CD4-positive, alpha-beta T cell (primary cell): ENCODE results near the gene AGAP1. TPM values are rescaled to one million over a fixed set of nuclear protein-coding genes. Genes with fewer than 3 reads are reported as not detected.

Experiments
- ATAC-seq: fragments of 200-7000 bp; cut with Tn5 transposase; one replicate; pipeline ENCODE4 v1.10.0; 2022; ENCODE audit warnings: mild to moderate bottlenecking; ENCODE audit not compliant: poor library complexity
- CTCF ChIA-PET: fragments of 350-600 bp; sonication (Branson Sonifier 250); formaldehyde crosslinking; loops from one replicate; lab custom pipeline; 2021; ENCODE audit warnings: antibody characterized with exemption, inconsistent platforms; lab: Charles Lee
- POLR2A ChIA-PET: fragments of 350-600 bp; sonication (Branson Sonifier 250); formaldehyde crosslinking; loops from one replicate; lab custom pipeline; 2021; ENCODE audit warnings: antibody characterized with exemption, inconsistent platforms; lab: Charles Lee
- DNase-seq, 14 experiments: peaks; one replicate each; pipeline ENCODE4 v3.0.0-alpha.2; 2013 to 2020; ENCODE audit warnings: mixed read lengths in 2 of 14
- H3K27ac ChIP-seq, 2 donors: one replicate each; pipeline versions ENCODE4 v1.5.1 to v1.7.0; 2013; ENCODE audit warnings: low read length in 2 of 2, low read depth in 1 of 2, mild to moderate bottlenecking in 1 of 2
- H3K27me3 ChIP-seq, 2 experiments: 1 replicate in 1 of 2; 2 replicates in 1 of 2; pipeline versions ENCODE4 v1.6.1 to v1.7.0; 2013; ENCODE audit warnings: low read length in 2 of 2, control low read depth in 1 of 2, mild to moderate bottlenecking in 1 of 2, moderate library complexity in 1 of 2; ENCODE audit not compliant: insufficient read depth in 2 of 2, control insufficient read depth in 1 of 2
- H3K36me3 ChIP-seq: one replicate; pipeline ENCODE4 v1.6.1; 2013; ENCODE audit warnings: low read length, control low read depth; ENCODE audit not compliant: insufficient read depth
- H3K4me1 ChIP-seq: one replicate; pipeline ENCODE4 v1.6.1; 2013; ENCODE audit warnings: low read length, control low read depth; ENCODE audit not compliant: insufficient read depth
- H3K4me3 ChIP-seq: one replicate; pipeline ENCODE4 v1.5.1; 2013; ENCODE audit warnings: mild to moderate bottlenecking, low read length, moderate library complexity
- H3K9me3 ChIP-seq, 2 experiments: 1 replicate in 1 of 2; 2 replicates in 1 of 2; pipeline versions ENCODE4 v1.6.1 to v1.7.0; 2013; ENCODE audit warnings: low read length in 2 of 2, mild to moderate bottlenecking in 2 of 2, control low read depth in 1 of 2, moderate library complexity in 1 of 2; ENCODE audit not compliant: control insufficient read depth in 1 of 2, insufficient read depth in 1 of 2
- H3K27ac Mint-ChIP-seq: one replicate; pipeline ENCODE4 v1.8.0; 2020; ENCODE audit warnings: mixed read lengths
- H3K27me3 Mint-ChIP-seq: one replicate; pipeline ENCODE4 v1.8.0; 2021; ENCODE audit warnings: mixed read lengths
- H3K36me3 Mint-ChIP-seq: one replicate; pipeline ENCODE4 v1.8.0; 2021; ENCODE audit warnings: low read depth, mixed read lengths
- H3K4me1 Mint-ChIP-seq: one replicate; pipeline ENCODE4 v1.8.0; 2021; ENCODE audit warnings: low read depth, mixed read lengths
- H3K4me3 Mint-ChIP-seq: one replicate; pipeline ENCODE4 v1.8.0; 2020; ENCODE audit warnings: mild to moderate bottlenecking, mixed read lengths
- H3K9me3 Mint-ChIP-seq: one replicate; pipeline ENCODE4 v1.8.0; 2020; ENCODE audit warnings: mixed read lengths
- intact Hi-C, 2 experiments: fragments of 100-400 bp; cut with DNase I in 1 of 2; cut with micrococcal nuclease in 1 of 2; formaldehyde crosslinking; loops; one replicate each; pipeline versions ENCODE4 v1.15.1 to v1.9.0; 2023 to 2025; cut with DNase I, micrococcal nuclease
- total RNA-seq, 174 experiments: library from RNA in 2 of 174; stranded (reverse) in 2 of 174; gene quantifications; one replicate each; pipeline ENCODE4 v1.2.3 and lab custom pipeline; 2021 to 2026
- TF ChIP-seq, protein P1 (sequence below): fragments of 200-600 bp; IDR thresholded peaks from one replicate; pipeline ENCODE4 v1.8.0; 2022; ENCODE audit warnings: antibody characterized with exemption, mild to moderate bottlenecking

AGAP1 gene
- total RNA-seq, 2 experiments from 2014 or later, result 2.6 to 3.1 TPM

GRCh38 chr2:235553291-235553690 lies 59.4 kb downstream of the AGAP1 start:
- POLR2A ChIA-PET, result no interaction called here

GRCh38 chr2:235553696-235554100 lies 59.9 kb downstream of the AGAP1 start:
- no peaks in the 10 kb centered on the region for H3K4me1 ChIP-seq
- peaks cover 4 to 11% of the 10 kb centered on the region in 2 experiments for H3K27me3 ChIP-seq
- no peaks in the 10 kb centered on the region for H3K36me3 Mint-ChIP-seq
- DNase-seq (no peak), ATAC-seq (no peak)
- H3K4me3 ChIP-seq, result no peak overlapping the region
- no peak overlapping the region for H3K4me3 Mint-ChIP-seq
- H3K36me3 ChIP-seq, result no peaks in the 10 kb centered on the region
- TF ChIP-seq, protein P1, sequence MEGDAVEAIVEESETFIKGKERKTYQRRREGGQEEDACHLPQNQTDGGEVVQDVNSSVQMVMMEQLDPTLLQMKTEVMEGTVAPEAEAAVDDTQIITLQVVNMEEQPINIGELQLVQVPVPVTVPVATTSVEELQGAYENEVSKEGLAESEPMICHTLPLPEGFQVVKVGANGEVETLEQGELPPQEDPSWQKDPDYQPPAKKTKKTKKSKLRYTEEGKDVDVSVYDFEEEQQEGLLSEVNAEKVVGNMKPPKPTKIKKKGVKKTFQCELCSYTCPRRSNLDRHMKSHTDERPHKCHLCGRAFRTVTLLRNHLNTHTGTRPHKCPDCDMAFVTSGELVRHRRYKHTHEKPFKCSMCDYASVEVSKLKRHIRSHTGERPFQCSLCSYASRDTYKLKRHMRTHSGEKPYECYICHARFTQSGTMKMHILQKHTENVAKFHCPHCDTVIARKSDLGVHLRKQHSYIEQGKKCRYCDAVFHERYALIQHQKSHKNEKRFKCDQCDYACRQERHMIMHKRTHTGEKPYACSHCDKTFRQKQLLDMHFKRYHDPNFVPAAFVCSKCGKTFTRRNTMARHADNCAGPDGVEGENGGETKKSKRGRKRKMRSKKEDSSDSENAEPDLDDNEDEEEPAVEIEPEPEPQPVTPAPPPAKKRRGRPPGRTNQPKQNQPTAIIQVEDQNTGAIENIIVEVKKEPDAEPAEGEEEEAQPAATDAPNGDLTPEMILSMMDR, result no peak
- ChIA-PET CTCF (no interaction called here), POLR2A (no interaction called here)
- H3K27ac Mint-ChIP-seq, result no peak overlapping the region
- intact Hi-C loops, result no loop called here
- H3K9me3 ChIP-seq, result no peaks in the 10 kb centered on the region
- peaks cover 23% of the 10 kb centered on the region for H3K27me3 Mint-ChIP-seq
- H3K4me1 Mint-ChIP-seq, result no peaks in the 10 kb centered on the region
- no peaks in the 10 kb centered on the region for H3K9me3 Mint-ChIP-seq
- H3K27ac ChIP-seq, result no peak overlapping the region

More at GRCh38 chr2:235553291-235553690, 59.4 kb downstream of the AGAP1 start:
- CTCF ChIA-PET, result no interaction called here
- Mint-ChIP-seq H3K9me3 (no peaks in the 10 kb centered on the region), H3K36me3 (no peaks in the 10 kb centered on the region), H3K27ac (no peak overlapping the region), H3K27me3 (peaks cover 23% of the 10 kb centered on the region), H3K4me3 (no peak overlapping the region), H3K4me1 (no peaks in the 10 kb centered on the region)
- Histone ChIP-seq H3K4me3 (no peak overlapping the region), H3K27ac (no peak overlapping the region), H3K4me1 (no peaks in the 10 kb centered on the region), H3K9me3 (peaks cover 0 to under 1% of the 10 kb centered on the region in 2 experiments), H3K27me3 (peaks cover 4 to 11% of the 10 kb centered on the region in 2 experiments), H3K36me3 (no peaks in the 10 kb centered on the region)
- DNase-seq (no peak), ATAC-seq (no peak)
- intact Hi-C loops, result no loop called here
- TF ChIP-seq, protein P1, result no peak

DNA sequence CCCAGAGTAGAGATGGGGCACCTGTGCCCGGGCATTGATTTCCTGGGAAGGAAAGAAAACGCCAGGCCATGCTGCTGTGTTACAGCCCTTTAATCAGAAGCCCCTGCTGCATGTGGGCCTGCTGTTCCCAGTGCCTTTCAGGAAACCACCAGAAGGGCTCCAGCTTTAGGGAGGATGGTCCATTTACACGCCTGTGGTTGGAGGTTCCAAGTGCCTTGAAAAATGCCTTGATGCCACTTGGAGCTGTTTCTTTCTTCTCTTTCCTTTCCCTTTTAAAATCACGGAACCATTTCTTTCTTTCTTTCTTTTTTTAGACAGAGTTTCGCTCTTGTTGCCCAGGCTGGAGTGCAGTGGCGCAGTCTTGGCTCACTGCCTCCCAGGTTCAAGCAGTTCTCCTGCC lies 60.5 kb downstream of the AGAP1 start:
- H3K4me3 ChIP-seq, result no peak overlapping the region
- ChIA-PET CTCF (no interaction called here), POLR2A (no interaction called here)
- ATAC-seq, result no peak
- Mint-ChIP-seq H3K4me3 (no peak overlapping the region), H3K27me3 (peaks cover 23% of the 10 kb centered on the region), H3K36me3 (no peaks in the 10 kb centered on the region), H3K27ac (no peak overlapping the region), H3K4me1 (no peaks in the 10 kb centered on the region), H3K9me3 (no peaks in the 10 kb centered on the region)
- H3K9me3 ChIP-seq, result no peaks in the 10 kb centered on the region
- H3K27me3 ChIP-seq, result peaks cover 4 to 11% of the 10 kb centered on the region in 2 experiments
- no peaks in the 10 kb centered on the region for H3K36me3 ChIP-seq
- no peaks in the 10 kb centered on the region for H3K4me1 ChIP-seq
- DNase-seq, result no peak
- intact Hi-C loops, result no loop called here
- TF ChIP-seq, protein P1, result no peak
- no peak overlapping the region for H3K27ac ChIP-seq
